Measurements from ENCODE around the gene PHLPP1. TPM values are rescaled to one million over a fixed set of nuclear protein-coding genes. Genes with fewer than 3 reads are reported as not detected.
A peak's percentile ranks its signal among the peaks of the same experiment; 100 is the strongest.

PHLPP1 gene
- total and polyA plus RNA-seq, 4 experiments from 2014 or later: 0.36 to 7.8 (median 6.3) TPM; not detected in 1

DNA sequence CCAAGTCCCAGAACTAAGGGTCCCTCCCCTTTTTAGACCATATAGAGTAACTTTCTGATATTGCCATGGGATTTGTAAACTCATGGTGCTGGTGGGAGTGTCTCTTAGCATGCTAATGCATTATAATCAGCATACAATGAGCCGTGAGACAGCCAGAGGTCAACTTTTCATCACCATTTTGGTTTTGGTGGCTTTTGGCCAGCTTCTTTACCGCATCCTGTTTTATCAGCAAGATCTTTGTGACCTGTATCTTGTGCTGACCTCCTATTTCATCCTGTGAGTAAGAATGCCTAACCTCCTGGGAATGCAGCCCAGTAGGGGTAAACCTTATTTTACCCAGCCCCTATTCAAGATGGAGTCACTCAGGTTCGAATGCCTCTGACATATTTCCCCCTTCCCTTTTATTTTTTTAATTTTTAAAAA lies 148.2 kb downstream of the PHLPP1 start:
- DNase-seq: no peak
- ChIA-PET CTCF (ENCODE audit: partially characterized antibody) (no interaction called here), POLR2A (ENCODE audit: partially characterized antibody) (no interaction called here)
- no peaks in the 10 kb centered on the region for H3K9me3 ChIP-seq (ENCODE audit: control insufficient read depth in 1 of 2, low read length in 2 of 2)
- no peak overlapping the region for H3K4me3 Mint-ChIP-seq
- no peak overlapping the region for H3K27ac Mint-ChIP-seq
- H3K4me3 ChIP-seq (ENCODE audit: low read length in 2 of 2): no peak overlapping the region
- H3K27ac ChIP-seq (ENCODE audit: low read depth, low read length): no peak overlapping the region
- H3K36me3 ChIP-seq (ENCODE audit: insufficient read depth, low read length): no peaks in the 10 kb centered on the region
- intact Hi-C loops (cut with micrococcal nuclease): no loop called here
- H3K4me1 ChIP-seq (ENCODE audit: insufficient read depth, low read length): peaks cover under 1% of the 10 kb centered on the region
- no peaks in the 10 kb centered on the region for H3K36me3 Mint-ChIP-seq
- H3K27me3 Mint-ChIP-seq: no peaks in the 10 kb centered on the region
- H3K9me3 Mint-ChIP-seq: no peaks in the 10 kb centered on the region
- no peaks in the 10 kb centered on the region for H3K4me1 Mint-ChIP-seq
- no peaks in the 10 kb centered on the region for H3K27me3 ChIP-seq (ENCODE audit: insufficient read depth, low read length)

DNA sequence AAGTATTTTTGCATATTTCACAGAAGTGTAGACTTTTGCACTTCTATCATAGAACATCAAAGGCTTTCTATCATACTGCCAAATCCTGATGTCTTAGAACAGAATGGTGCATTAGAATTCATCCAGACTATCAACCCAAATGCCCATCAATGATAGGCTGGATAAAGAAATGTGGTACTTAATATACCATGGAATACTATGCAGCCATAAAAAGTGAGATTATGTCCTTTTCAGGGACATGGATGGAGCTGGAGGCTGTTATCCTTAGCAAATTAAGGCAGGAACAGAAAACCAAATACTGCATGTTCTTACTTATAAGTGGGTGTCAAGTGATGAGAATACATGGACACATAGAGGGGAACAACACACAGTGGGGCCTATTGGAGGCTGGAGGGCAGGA lies 150.2 kb downstream of the PHLPP1 start:
- Histone ChIP-seq H3K27me3 (ENCODE audit: insufficient read depth, low read length) (no peaks in the 10 kb centered on the region), H3K4me1 (ENCODE audit: insufficient read depth, low read length) (peaks cover 15% of the 10 kb centered on the region), H3K9me3 (ENCODE audit: control insufficient read depth in 1 of 2, low read length in 2 of 2) (no peaks in the 10 kb centered on the region), H3K27ac (ENCODE audit: low read depth, low read length) (no peak overlapping the region), H3K36me3 (ENCODE audit: insufficient read depth, low read length) (no peaks in the 10 kb centered on the region), H3K4me3 (ENCODE audit: low read length in 2 of 2) (no peak overlapping the region)
- no peak for DNase-seq
- Mint-ChIP-seq H3K4me3 (no peak overlapping the region), H3K36me3 (no peaks in the 10 kb centered on the region), H3K27ac (no peak overlapping the region), H3K4me1 (peaks cover 8 to 15% (median 8%) of the 10 kb centered on the region in 4 donors), H3K27me3 (no peaks in the 10 kb centered on the region), H3K9me3 (no peaks in the 10 kb centered on the region)
- intact Hi-C loops (cut with micrococcal nuclease): no loop called here
- ChIA-PET CTCF (ENCODE audit: partially characterized antibody) (no interaction called here), POLR2A (ENCODE audit: partially characterized antibody) (no interaction called here)

DNA sequence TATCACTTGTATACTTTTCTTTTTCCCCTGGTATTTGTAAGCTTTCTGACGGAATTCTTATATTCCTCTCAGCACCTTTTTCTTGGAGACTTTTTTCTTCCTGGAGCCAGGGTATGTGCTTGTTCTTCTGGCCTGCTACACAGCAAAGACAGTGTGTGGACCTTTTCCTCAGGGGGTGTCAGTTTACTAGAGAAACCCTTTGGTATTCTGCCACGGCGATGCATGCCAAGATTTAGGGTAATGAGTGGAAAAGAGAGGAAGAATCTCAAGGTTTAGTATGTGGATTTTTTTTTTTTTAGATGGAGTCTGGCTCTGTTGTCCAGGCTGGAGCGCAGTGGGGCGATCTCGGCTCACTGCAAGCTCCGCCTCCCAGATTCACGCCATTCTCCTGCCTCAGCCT lies 152.2 kb downstream of the PHLPP1 start:
- no peaks in the 10 kb centered on the region for H3K27me3 ChIP-seq (ENCODE audit: insufficient read depth, low read length)
- CTCF ChIA-PET (ENCODE audit: partially characterized antibody): interaction anchor here (1.1 kb wide), 1 partner anchor 12 kb away, joined by 3 read pairs; no protein-coding TSS in a partner anchor
- intact Hi-C loops (cut with micrococcal nuclease): no loop called here

DNA sequence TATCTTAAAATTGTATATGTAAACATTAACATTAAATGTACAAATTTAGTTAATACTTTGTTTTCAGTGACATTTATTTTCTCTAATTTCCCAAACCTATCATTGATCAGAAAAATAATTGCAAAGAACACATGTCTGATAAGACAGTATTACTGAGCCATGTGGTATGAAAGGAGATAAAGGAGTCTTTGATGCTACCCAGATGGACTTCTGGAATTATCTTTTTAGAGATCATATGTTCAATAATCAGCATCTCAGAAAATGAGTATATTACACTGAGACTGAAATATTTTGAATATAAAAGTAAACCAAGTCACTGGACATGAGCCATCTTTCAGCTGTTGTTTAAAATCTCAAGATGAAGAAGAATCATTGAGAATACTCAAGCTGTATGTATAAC lies 153.3 kb downstream of the PHLPP1 start:
- no peaks in the 10 kb centered on the region for H3K36me3 Mint-ChIP-seq
- no peaks in the 10 kb centered on the region for H3K27me3 ChIP-seq (ENCODE audit: insufficient read depth, low read length)
- ChIA-PET CTCF (ENCODE audit: partially characterized antibody) (no interaction called here), POLR2A (ENCODE audit: partially characterized antibody) (interaction anchor here (0.6 kb wide), 1 partner anchor 22 kb away, joined by 3 read pairs; no protein-coding TSS in a partner anchor)
- no peaks in the 10 kb centered on the region for H3K36me3 ChIP-seq (ENCODE audit: insufficient read depth, low read length)
- no peak overlapping the region for H3K4me3 ChIP-seq (ENCODE audit: low read length in 2 of 2)
- peak overlapping the region; percentile 37 for H3K27ac ChIP-seq (ENCODE audit: low read depth, low read length)
- H3K4me1 ChIP-seq (ENCODE audit: insufficient read depth, low read length): peaks cover 15% of the 10 kb centered on the region
- intact Hi-C loops (cut with micrococcal nuclease): no loop called here
- no peaks in the 10 kb centered on the region for H3K9me3 Mint-ChIP-seq
- no peaks in the 10 kb centered on the region for H3K9me3 ChIP-seq (ENCODE audit: control insufficient read depth in 1 of 2, low read length in 2 of 2)
- H3K4me1 Mint-ChIP-seq: peaks cover 8 to 15% (median 8%) of the 10 kb centered on the region in 4 donors
- H3K4me3 Mint-ChIP-seq: peak overlapping the region in 1 of 8 donors; percentile 82
- no peaks in the 10 kb centered on the region for H3K27me3 Mint-ChIP-seq
- peak overlapping the region in 2 of 7 donors; percentile 62 to 91 for H3K27ac Mint-ChIP-seq
- no peak for DNase-seq

More for the DNA sequence above, 152.2 kb downstream of the PHLPP1 start:
- Mint-ChIP-seq H3K4me1 (peaks cover 8 to 15% (median 8%) of the 10 kb centered on the region in 4 donors), H3K9me3 (no peaks in the 10 kb centered on the region), H3K27me3 (no peaks in the 10 kb centered on the region), H3K36me3 (no peaks in the 10 kb centered on the region), H3K4me3 (peak overlapping the region in 1 of 8 donors; percentile 6), H3K27ac (no peak overlapping the region)
- DNase-seq: no peak
- Histone ChIP-seq H3K4me1 (ENCODE audit: insufficient read depth, low read length) (peaks cover 15% of the 10 kb centered on the region), H3K9me3 (ENCODE audit: control insufficient read depth in 1 of 2, low read length in 2 of 2) (no peaks in the 10 kb centered on the region), H3K36me3 (ENCODE audit: insufficient read depth, low read length) (no peaks in the 10 kb centered on the region), H3K27ac (ENCODE audit: low read depth, low read length) (no peak overlapping the region), H3K4me3 (ENCODE audit: low read length in 2 of 2) (no peak overlapping the region)
- POLR2A ChIA-PET (ENCODE audit: partially characterized antibody): no interaction called here

DNA sequence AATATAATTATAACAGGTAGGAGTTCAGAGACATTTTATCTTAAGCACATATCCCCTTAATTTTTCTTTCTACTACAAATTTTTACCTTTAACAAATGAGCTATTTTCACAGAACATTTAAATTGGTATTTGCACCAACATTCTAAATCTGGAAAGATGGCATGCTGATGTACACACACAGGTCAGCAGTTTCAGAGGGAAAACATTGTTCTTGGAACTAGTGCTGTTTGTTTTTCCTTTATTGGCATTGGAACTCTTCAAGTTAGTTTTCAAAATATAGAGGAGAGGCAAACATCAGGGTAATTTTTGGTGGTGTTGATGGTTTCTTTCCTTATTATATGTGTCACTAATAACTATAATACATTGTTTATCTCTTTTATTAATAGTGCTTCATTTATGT lies 155.3 kb downstream of the PHLPP1 start:
- ChIA-PET POLR2A (ENCODE audit: partially characterized antibody) (no interaction called here), CTCF (ENCODE audit: partially characterized antibody) (no interaction called here)
- Mint-ChIP-seq H3K9me3 (no peaks in the 10 kb centered on the region), H3K27ac (no peak overlapping the region), H3K4me1 (peaks cover 8 to 15% (median 8%) of the 10 kb centered on the region in 4 donors), H3K4me3 (no peak overlapping the region), H3K36me3 (no peaks in the 10 kb centered on the region), H3K27me3 (no peaks in the 10 kb centered on the region)
- Histone ChIP-seq H3K4me3 (ENCODE audit: low read length in 2 of 2) (no peak overlapping the region), H3K36me3 (ENCODE audit: insufficient read depth, low read length) (no peaks in the 10 kb centered on the region), H3K4me1 (ENCODE audit: insufficient read depth, low read length) (peaks cover 15% of the 10 kb centered on the region), H3K27ac (ENCODE audit: low read depth, low read length) (no peak overlapping the region), H3K9me3 (ENCODE audit: control insufficient read depth in 1 of 2, low read length in 2 of 2) (no peaks in the 10 kb centered on the region), H3K27me3 (ENCODE audit: insufficient read depth, low read length) (no peaks in the 10 kb centered on the region)
- intact Hi-C loops (cut with micrococcal nuclease): no loop called here
- no peak for DNase-seq

DNA sequence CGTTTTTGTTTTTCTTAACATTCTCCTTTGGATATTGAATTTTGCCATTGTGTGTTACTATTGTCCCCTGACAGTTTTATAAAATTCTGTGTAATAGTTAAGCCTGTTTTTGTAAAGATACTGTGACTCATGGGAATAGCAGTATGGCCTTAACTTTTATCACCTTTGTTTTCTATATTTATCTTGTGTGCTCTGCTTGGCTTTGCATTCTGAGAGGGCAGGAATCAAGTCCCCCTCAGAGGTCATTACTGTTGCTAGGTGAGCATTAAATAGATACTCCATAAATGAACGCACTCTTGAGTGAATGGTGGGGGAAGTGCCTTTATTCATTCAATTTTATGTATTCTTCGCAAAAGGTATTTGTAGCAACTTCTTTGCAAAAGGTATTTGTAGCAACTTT lies 160.0 kb downstream of the PHLPP1 start:
- Mint-ChIP-seq H3K4me1 (peaks cover 0 to 3% (median 0%) of the 10 kb centered on the region in 4 donors), H3K9me3 (no peaks in the 10 kb centered on the region), H3K27me3 (no peaks in the 10 kb centered on the region), H3K36me3 (no peaks in the 10 kb centered on the region), H3K4me3 (no peak overlapping the region), H3K27ac (no peak overlapping the region)
- Histone ChIP-seq H3K4me3 (ENCODE audit: low read length in 2 of 2) (no peak overlapping the region), H3K27ac (ENCODE audit: low read depth, low read length) (no peak overlapping the region), H3K4me1 (ENCODE audit: insufficient read depth, low read length) (no peaks in the 10 kb centered on the region), H3K9me3 (ENCODE audit: control insufficient read depth in 1 of 2, low read length in 2 of 2) (no peaks in the 10 kb centered on the region), H3K27me3 (ENCODE audit: insufficient read depth, low read length) (no peaks in the 10 kb centered on the region), H3K36me3 (ENCODE audit: insufficient read depth, low read length) (no peaks in the 10 kb centered on the region)
- intact Hi-C loops (cut with micrococcal nuclease): no loop called here
- no peak for DNase-seq
- CTCF ChIA-PET (ENCODE audit: partially characterized antibody): no interaction called here
- POLR2A ChIA-PET (ENCODE audit: partially characterized antibody): no interaction called here

DNA sequence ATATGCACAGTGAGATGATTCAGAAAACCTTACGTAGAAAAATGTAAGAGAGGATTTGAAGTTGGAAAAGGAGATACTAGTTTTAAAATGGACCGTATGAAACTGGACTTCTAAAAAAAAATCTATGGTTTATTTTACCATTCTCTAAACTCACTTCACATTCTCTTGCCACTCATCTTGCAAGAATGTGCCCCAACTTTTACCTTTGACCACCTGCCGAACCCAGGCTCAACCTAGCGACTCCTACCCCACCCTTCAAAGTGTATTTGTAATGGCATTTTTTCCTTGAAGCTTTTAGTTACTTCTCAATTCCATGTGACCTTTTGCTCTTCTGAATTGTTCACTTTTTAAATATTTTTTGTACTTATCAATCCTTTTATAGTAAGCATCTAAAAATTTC lies 160.8 kb downstream of the PHLPP1 start:
- Mint-ChIP-seq H3K27ac (no peak overlapping the region), H3K4me1 (peaks cover 0 to 3% (median 0%) of the 10 kb centered on the region in 4 donors), H3K9me3 (no peaks in the 10 kb centered on the region), H3K36me3 (no peaks in the 10 kb centered on the region), H3K27me3 (no peaks in the 10 kb centered on the region), H3K4me3 (no peak overlapping the region)
- Histone ChIP-seq H3K27ac (ENCODE audit: low read depth, low read length) (no peak overlapping the region), H3K9me3 (ENCODE audit: control insufficient read depth in 1 of 2, low read length in 2 of 2) (no peaks in the 10 kb centered on the region), H3K4me3 (ENCODE audit: low read length in 2 of 2) (no peak overlapping the region), H3K4me1 (ENCODE audit: insufficient read depth, low read length) (no peaks in the 10 kb centered on the region), H3K36me3 (ENCODE audit: insufficient read depth, low read length) (no peaks in the 10 kb centered on the region), H3K27me3 (ENCODE audit: insufficient read depth, low read length) (no peaks in the 10 kb centered on the region)
- POLR2A ChIA-PET (ENCODE audit: partially characterized antibody): no interaction called here
- no peak for DNase-seq
- intact Hi-C loops (cut with micrococcal nuclease): no loop called here
- CTCF ChIA-PET (ENCODE audit: partially characterized antibody): no interaction called here

DNA sequence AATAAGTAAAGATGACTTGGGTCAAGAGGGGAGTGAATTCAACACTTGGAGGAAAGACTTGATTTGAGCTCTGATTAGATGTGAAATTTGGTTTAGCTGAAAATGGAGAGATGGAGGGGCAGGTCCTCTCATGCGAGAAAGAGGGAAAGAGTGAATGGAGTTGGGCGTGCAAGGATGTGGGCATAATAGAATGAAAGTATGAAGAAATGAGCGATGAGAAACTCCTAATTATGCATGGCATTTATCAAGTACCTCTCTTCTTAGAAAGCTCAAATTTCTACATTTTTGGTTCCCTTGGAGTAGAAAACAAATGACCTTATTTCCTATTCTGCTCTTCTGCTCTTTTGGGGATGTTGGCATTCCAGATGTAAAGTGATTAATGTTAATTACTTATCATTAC lies 161.5 kb downstream of the PHLPP1 start:
- no peak for DNase-seq
- no peaks in the 10 kb centered on the region for H3K9me3 Mint-ChIP-seq
- peaks cover 0 to 3% (median 0%) of the 10 kb centered on the region in 4 donors for H3K4me1 Mint-ChIP-seq
- peaks cover 0 to 4% of the 10 kb centered on the region in 2 donors for H3K36me3 Mint-ChIP-seq
- H3K36me3 ChIP-seq (ENCODE audit: insufficient read depth, low read length): no peaks in the 10 kb centered on the region
- H3K27ac Mint-ChIP-seq: no peak overlapping the region
- no peak overlapping the region for H3K4me3 ChIP-seq (ENCODE audit: low read length in 2 of 2)
- no peaks in the 10 kb centered on the region for H3K27me3 ChIP-seq (ENCODE audit: insufficient read depth, low read length)
- POLR2A ChIA-PET (ENCODE audit: partially characterized antibody): no interaction called here
- intact Hi-C loops (cut with micrococcal nuclease): no loop called here
- H3K9me3 ChIP-seq (ENCODE audit: control insufficient read depth in 1 of 2, low read length in 2 of 2): no peaks in the 10 kb centered on the region
- H3K27ac ChIP-seq (ENCODE audit: low read depth, low read length): no peak overlapping the region
- H3K4me3 Mint-ChIP-seq: no peak overlapping the region
- no peaks in the 10 kb centered on the region for H3K4me1 ChIP-seq (ENCODE audit: insufficient read depth, low read length)
- H3K27me3 Mint-ChIP-seq: no peaks in the 10 kb centered on the region
- CTCF ChIA-PET (ENCODE audit: partially characterized antibody): no interaction called here
